NB4 (cell line): Measurements from ENCODE around the gene UTS2B.

Experiments used
- CTCF ChIP-seq: IDR thresholded peaks from one replicate; pipeline ENCODE4 v1.5.1; 2012; ENCODE audit warnings: low read depth, low read length
- MAX ChIP-seq: IDR thresholded peaks from 2 replicates; pipeline ENCODE4 v1.6.1; 2011; ENCODE audit warnings: low read depth, low read length
- MYC ChIP-seq: IDR thresholded peaks from 2 replicates; pipeline ENCODE4 v1.6.1; 2011; ENCODE audit warnings: low read depth, low read length
- POLR2A ChIP-seq: IDR thresholded peaks from 2 replicates; pipeline ENCODE4 v1.6.1; 2011; ENCODE audit warnings: mild to moderate bottlenecking; ENCODE audit not compliant: insufficient read length; ENCODE audit errors: extremely low read depth

DNA sequence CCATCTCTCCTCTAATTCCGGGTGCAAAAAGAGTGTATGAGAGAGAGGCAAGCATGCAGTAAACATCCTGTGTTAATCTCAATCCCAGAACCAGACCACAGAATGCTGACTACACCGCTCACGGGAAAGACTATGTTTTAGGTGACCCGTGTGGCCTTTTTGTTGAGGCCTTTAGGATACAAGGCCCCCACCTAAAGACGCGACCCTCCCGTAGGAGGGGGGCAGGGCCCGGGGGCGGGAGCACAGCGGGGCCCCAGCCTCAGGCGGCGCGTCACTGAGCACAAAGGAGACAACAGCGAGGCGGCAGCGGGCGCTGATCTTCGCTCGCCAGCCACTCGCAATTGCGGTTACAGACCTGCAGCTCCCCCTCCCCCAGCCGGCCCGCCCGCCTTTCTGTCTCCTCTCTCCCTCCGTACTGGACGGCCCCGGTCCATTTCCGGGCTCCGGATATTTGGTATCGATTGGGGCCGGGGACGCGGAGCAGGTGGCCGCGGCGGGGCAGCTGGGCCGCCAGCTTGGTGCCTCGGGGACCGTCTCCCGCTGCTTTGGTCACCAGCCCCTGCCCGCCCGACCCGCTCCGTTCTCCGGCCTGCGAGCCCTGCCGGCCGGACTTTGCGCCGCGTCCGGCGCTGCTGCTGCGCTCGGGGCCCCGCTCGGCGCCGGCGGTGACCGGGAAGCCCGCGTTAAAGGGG, 1.2 kb downstream of the UTS2B start, which contains the start of gene CCDC50:
- TF ChIP-seq CTCF: no peak
- peak; percentile 38 for TF ChIP-seq POLR2A
- peak; percentile 3; the same call in 1 of the 2 replicates for TF ChIP-seq MYC
- peak; percentile 2; the same call in 1 of the 2 replicates for TF ChIP-seq MAX
